Raji (cell line): ENCODE measurements around the gene UCKL1.

Experiments used
- POLR2A ChIP-seq: IDR thresholded peaks from 2 replicates; pipeline ENCODE4 v1.6.1; 2011; ENCODE audit warnings: low read depth, low read length, control low read depth; ENCODE audit not compliant: insufficient read depth

The UCKL1 gene

GRCh38 chr20:63966172-63966943 lies 10.1 kb upstream of the UCKL1 start:
- no peak for TF ChIP-seq POLR2A

GRCh38 chr20:63964412-63964811 lies 8.2 kb upstream of the UCKL1 start:
- no peak for TF ChIP-seq POLR2A

GRCh38 chr20:63963784-63964301 lies 7.6 kb upstream of the UCKL1 start:
- no peak for TF ChIP-seq POLR2A

GRCh38 chr20:63963348-63963741 lies 7.1 kb upstream of the UCKL1 start:
- no peak for TF ChIP-seq POLR2A

- TF ChIP-seq POLR2A: no peak
Observed at GRCh38 chr20:63962426-63963347, 6.5 kb upstream of the UCKL1 start.

GRCh38 chr20:63961664-63962425 lies 5.6 kb upstream of the UCKL1 start:
- TF ChIP-seq POLR2A: no peak

GRCh38 chr20:63959699-63960075 lies 3.5 kb upstream of the UCKL1 start:
- TF ChIP-seq POLR2A: no peak

GRCh38 chr20:63958964-63959698 lies 2.9 kb upstream of the UCKL1 start:
- TF ChIP-seq POLR2A: no peak

- TF ChIP-seq POLR2A: no peak
Observed at GRCh38 chr20:63958471-63958870, 2.3 kb upstream of the UCKL1 start.

- no peak for TF ChIP-seq POLR2A
Observed at GRCh38 chr20:63957690-63958441, 1.6 kb upstream of the UCKL1 start.

- peak; percentile 80 for TF ChIP-seq POLR2A
Observed at GRCh38 chr20:63957004-63957689, 931 bp upstream of the UCKL1 start.

- no peak for TF ChIP-seq POLR2A
Observed at GRCh38 chr20:63956664-63957003, 418 bp upstream of the UCKL1 start.

GRCh38 chr20:63955281-63955826 lies 862 bp downstream of the UCKL1 start:
- TF ChIP-seq POLR2A: no peak
